Midbrain (tissue), 1 donor: ENCODE results near the gene PRAMEF17.
"Not testable (repeated sequence)": the region's sequence is repeated elsewhere in the genome, so short reads cannot be mapped to it uniquely, and the experiment has no call there.

Experiments
- DNase-seq: peaks from one replicate; lab custom pipeline; 2025; lab: John Stamatoyannopoulos, UW

PRAMEF17 gene, protein sequence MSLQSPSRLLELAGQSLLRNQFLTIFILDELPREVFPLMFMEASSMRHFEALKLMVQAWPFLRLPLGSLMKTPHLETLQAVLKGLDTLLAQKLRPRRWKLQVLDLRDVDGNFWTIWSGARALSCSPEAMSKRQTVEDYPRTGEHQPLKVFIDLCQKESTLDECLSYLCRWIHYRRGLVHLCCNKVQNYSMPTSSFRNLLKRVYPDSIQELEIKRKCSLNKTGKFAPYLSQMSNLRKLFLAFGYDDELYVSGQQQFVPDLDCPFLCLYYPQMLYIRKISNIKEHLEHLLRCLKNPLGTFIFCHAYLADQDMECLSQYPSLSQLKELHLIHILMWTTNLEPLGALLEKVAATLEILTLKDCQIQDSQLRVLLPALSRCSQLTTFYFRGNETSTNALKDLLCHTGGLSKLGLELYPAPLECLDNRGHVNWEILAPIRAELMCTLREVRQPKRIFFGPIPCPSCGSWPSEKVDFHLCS

DNA sequence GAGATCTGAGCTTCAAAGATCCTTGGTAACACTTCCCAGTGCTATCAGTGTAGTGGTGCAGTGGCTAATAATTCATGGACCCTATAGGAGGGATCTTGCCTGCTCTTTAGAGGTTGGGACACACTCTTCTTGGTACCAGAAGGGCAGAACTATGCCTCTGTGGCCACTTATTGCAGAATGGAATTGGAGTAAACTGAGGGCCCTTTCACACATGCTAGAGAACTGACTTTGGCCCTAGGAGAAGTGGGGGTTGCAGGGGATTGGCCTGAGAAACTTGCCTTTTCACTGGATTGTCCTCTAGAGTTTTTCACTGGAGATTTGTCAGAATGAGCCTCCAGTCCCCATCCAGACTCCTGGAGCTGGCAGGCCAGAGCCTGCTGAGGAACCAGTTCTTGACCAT, at the start of gene PRAMEF17:
Gene PRAMEF17, plus strand, starts transcription at position 301 of the 400 bp plus-strand sequence. Its CDS starts 26 bp downstream, at position 327.
- DNase-seq: not testable (repeated sequence)

DNA sequence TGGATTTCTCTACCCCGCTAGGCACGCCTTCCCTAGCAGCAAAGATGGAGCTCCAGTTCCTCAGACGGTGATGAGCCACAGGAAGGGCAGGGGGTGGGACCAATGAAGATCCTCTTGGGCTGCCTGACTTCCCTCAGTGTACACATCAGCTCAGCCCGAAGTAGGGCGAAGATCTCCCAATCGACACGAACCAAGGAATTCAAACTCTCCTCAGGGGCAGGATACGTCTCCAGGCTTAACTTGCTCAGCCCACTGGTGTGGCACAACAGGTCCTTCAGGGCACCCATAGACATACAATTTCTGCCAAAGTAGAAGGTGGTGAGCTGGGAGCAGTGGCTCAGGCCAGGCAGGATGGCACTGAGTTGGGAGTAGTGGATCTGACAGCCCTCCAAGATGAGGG, 46.9 kb upstream of the PRAMEF17 start:
- not testable (repeated sequence) for DNase-seq

DNA sequence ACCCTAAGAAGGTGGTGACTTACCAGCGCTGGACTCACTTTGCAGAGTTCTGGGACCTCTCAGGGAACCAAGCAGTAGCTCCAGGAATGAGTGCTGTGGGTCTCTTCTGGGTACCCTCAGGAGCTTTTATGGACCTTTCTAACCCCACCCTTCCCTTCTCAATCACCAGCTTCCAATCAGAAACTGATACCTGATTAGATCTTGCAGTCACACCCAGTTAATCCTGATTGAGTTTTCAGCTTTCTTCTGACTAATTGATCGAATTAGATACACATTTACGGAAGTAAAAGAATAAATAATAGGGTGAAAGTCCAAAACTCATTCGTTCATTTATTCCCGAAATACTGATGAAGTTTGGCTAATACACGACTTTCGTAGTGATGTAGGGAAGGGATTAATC, 42.4 kb upstream of the PRAMEF17 start, which contains the start of gene PRAMEF14:
Gene PRAMEF14, minus strand, starts transcription at position 101 of the 400 bp plus-strand sequence. CDS start 1,820 bp downstream, outside the sequence.
- not testable (repeated sequence) for DNase-seq

- DNase-seq: not testable (repeated sequence)
Measured at GRCh38 chr1:13353476-13353875, 36.0 kb upstream of the PRAMEF17 start.

DNA sequence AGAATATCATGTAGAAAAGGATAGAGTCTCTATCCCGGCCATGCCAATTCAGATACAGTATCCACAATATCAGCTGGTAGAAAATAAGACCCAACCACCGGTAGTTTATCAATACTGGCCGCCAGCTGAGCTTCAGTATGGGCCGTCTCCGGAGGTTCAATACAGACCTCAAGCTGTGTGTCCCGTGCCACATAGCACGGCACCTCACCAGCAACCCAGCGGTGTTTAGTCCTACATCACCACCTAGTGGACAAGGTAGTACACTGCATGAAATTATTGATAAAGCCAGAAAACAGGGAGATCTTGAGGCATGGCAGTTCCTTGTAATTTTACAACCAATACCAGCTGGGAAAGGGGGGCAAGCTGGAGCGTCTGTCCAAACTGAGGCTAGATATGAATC, 35.0 kb upstream of the PRAMEF17 start:
- DNase-seq: not testable (repeated sequence)

- DNase-seq: peak; percentile 43
Measured at GRCh38 chr1:13356774-13357173, 32.7 kb upstream of the PRAMEF17 start.

DNA sequence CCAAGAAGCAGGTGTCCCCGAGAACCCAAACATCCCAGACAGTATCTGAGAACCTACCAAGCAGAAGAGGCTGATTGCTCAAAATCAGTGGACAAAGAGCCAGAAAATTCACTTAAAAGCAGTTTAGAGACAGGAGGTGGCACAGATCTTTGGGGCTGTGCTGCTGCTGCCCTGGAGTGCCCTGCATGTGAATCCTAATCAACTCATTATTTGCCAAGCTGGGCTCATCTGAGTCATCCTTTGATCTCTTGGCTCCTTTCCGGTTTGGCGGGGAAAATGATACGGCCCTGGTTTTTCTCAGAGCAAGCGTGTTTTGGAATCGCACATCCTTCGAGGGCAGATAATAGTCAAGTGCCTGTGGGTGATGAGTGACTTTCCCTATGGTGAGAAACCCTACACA, 27.1 kb upstream of the PRAMEF17 start:
- not testable (repeated sequence) for DNase-seq

DNA sequence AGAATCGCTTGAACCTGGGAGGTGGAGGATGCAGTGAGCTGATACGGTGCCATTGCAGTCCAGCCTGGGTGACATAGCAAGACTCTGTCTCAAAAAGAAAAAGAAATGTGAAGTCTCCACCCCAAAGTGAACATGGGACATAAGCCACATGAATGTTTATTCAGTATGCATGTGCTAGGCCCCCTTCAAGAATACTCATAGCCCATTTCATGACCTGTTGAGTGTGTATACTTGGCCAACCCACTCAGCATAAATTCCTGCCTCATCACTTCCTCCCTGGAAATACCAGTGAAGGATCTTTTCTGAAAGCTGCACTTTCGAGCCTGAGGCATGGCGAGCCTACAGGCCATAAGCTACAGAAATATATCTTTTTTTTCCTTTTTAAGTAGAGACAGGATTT, 24.5 kb upstream of the PRAMEF17 start:
- not testable (repeated sequence) for DNase-seq

DNA sequence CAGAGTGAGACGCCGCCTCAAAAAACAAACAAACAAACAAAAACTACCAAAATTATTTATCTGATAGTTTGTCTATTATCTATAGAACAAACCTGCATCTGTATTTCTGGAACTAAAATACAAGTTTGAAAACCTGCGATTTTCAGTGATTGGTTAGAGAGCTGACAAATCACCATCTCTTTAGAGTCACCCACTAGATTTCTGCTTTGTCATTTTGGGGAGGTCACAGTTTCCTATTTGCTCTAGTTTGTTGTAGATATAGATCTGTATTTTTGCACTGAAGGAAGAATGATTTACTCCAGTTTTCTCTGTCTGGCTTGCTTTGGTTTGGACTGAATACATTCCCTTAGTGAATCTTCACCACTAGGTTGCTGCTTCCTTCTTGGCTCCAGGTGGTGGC, 22.9 kb upstream of the PRAMEF17 start:
- not testable (repeated sequence) for DNase-seq

DNA sequence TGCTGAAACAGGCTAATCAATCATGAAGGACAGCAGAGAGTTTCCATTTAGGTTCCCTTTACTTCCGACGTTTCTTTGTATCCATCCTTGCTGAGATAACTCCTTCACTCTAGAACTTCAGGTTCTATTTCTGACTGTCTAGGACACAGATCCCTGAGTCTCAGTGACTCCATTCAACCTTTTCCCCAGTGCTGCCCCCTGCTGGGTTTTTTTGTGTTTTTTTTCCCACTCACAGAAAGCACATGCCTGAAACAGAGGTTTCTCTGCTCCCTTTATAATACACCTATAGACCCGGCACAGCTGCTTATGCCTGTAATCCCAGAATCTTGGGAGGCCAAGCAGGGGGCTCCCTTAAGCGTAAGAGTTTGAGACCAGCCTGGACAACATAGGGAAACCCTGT, 20.9 kb upstream of the PRAMEF17 start:
- not testable (repeated sequence) for DNase-seq

DNA sequence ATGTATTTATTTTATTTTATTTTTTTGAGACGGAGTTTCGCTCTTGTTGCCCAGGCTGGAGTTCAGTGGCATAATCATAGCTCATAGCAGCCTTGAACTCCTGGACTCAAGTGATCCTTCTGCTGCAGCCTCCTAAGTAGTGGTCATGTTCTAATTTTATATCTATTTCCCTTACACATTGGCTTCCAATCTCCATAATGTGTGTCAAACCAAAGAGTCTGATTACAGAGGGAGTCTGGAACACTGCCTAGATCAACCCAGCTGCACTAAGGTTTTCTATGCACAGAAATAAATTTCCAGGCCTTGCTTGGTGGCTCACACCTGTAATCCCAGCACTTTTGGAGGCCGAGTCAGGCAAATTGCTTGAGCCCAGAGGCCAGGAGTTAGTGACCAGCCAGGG, 10.4 kb upstream of the PRAMEF17 start:
- not testable (repeated sequence) for DNase-seq

DNA sequence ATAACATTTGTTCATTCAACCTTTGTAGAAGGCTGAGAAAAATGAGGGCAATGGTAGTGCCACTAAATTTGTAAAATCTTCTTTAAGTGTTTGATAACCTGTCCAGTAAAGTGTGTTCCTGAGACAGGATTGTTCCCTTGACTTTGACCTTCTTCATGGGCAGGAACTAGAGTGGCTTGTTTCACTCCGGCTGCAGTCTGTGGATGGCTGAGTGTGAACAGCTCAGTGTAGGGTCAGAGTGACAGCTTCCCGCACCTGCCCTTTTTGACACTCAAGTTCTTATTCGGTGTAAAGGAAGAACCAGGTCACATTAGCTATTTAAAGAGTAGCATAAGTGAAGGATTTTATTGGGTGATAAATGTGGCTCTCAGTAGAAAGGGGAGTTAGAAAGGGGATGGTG, 9.1 kb upstream of the PRAMEF17 start:
- DNase-seq: not testable (repeated sequence)

- not testable (repeated sequence) for DNase-seq
Measured at GRCh38 chr1:13393004-13393403, 3.6 kb downstream of the PRAMEF17 start.

DNA sequence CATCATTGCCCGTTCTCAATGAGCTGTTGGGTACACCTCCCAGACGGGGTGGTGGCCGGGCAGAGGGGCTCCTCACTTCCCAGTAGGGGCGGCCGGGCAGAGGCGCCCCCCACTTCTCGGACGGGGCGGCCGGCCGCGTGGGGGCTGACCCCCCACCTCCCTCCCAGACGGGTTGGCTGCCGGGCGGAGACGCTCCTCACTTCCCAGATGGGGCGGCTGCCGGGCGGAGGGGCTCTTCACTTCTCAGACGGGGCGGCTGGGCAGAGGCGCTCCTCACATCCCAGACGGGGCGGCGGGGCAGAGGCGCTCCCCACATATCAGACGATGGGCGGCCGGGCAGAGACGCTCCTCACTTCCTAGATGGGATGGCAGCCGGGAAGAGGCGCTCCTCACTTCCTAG, 5.3 kb downstream of the PRAMEF17 start:
- DNase-seq: not testable (repeated sequence)

- not testable (repeated sequence) for DNase-seq
Measured at GRCh38 chr1:13395311-13395710, 5.9 kb downstream of the PRAMEF17 start.

DNA sequence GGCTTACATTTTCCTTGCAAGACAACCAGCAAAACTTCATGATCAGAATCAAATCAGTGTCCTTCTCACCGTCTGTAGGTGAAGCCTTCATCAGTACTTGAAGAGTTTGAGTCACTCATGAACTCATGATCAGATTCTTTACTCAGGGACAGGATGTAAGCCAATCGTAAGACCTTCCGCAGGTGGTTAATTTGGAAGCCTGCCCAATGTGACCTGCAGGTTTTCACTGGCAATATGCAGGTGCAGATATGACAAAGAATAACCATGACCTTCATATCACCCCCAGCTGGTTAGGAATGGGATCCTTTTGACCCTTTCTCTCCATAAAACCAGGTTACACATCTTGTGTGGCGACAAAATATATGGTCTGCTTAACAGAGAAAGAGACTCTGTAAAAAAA, 18.4 kb downstream of the PRAMEF17 start:
- no peak for DNase-seq

DNA sequence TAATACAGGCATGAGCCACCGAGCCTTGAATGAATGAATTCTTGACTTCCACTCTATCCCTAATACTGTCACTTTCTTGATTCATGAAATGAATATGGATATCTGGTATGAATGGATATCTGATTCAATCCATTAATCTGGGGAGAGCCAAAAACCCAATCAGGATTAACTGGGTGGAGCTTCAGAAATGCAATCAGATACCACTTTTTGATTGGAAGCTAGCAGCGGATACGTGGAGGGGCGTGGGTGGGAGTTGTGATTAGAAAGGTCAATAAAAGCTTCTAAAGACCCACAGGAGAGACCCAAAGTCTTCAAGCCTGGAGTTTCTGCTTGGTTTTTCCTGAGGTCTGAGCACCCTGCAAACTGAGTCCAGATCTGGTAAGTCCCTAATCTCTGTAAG, 20.7 kb downstream of the PRAMEF17 start, which contains the start of gene PRAMEF20:
Gene PRAMEF20, plus strand, starts transcription at position 301 of the 400 bp plus-strand sequence. CDS start 5,905 bp downstream, outside the sequence.
- not testable (repeated sequence) for DNase-seq

DNA sequence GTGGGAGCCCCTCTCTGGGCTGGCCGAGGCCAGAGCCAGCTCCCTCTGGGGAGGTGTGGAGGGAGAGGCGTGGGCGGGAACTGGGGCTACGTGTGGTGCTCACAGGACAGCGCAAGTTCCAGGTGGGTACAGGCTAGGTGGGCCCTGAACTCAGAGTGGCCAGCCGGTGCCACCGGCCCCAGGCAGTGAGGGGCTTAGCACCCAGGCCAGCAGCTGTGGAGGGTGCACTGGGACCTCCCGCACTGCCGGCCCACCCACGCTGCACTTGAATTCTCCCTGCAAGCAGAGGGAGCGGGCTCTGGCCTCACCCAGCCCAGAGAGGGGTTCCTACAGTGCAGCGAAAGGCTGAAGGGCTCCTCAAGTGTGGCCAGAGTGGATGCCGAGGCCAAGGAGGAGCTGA, 41.1 kb downstream of the PRAMEF17 start:
- no peak for DNase-seq

DNA sequence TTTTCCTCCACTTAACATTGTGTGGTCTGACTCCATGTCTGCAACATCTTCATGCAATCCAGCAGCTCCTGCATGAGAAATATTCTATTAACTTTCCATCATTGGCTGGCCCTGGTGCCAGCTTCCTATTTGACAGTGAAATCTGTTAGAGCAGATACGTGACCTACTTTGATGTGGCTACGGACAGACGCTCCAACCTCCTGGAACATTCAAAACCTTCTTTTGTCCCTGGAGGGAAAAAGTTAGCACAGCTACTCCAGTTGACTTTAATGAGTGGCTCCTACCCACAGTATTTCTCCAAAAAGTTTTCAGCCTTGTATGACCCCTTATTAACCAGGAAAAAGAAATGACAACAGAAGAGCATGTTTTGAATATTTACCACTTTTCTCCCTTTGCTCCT, 42.8 kb downstream of the PRAMEF17 start:
- DNase-seq: no peak

GRCh38 chr1:13433694-13434358, 44.4 kb downstream of the PRAMEF17 start:
- not testable (repeated sequence) for DNase-seq

GRCh38 chr1:13435458-13435857, 46.0 kb downstream of the PRAMEF17 start:
- DNase-seq: no peak

DNA sequence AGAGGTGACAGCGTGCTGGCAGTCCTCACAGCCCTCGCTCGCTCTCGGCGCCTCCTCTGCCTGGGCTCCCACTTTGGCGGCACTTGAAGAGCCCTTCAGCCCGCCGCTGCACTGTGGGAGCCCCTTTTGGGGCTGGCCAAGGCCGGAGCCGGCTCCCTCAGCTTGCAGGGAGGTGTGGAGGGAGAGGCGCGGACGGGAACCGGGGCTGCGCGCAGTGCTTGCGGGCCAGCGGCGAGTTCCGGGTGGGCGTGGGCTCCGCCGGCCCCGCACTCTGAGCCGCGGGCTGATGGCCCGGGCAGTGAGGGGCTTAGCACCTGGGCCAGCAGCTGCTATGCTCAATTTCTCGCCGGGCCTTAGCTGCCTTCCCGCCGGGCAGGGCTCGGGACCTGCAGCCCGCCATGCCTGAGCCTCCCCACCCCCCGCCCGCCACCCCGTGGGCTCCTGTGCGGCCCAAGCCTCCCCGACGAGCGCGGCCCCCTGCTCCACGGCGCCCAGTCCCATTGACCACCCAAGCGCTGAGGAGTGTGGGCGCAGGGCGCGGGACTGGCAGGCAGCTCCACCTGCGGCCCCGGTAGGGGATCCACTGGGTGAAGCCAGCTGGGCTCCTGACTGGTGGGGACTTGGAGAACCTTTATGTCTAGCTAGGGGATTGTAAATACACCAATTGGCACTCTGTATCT, 49.8 kb downstream of the PRAMEF17 start:
- DNase-seq: not testable (repeated sequence)
